ENCODE results near the gene ATP1B3. TPM values are rescaled to one million over a fixed set of nuclear protein-coding genes. Genes with fewer than 3 reads are reported as not detected.

ATP1B3 gene
- polyA plus RNA-seq, 1 of the 3 experiments (the other 2 are of a cell fraction), result 86.3 TPM

- no peak for TF ChIP-seq ZBTB33 (IDR thresholded peaks at IDR 0.05; ENCODE audit: borderline replicate concordance, low read depth)
- no peak for TF ChIP-seq FOXM1 (IDR thresholded peaks at IDR 0.05; ENCODE audit: low read depth)
- TF ChIP-seq RXRA (IDR thresholded peaks at IDR 0.05; ENCODE audit: borderline replicate concordance, low read depth), result no peak
- no peak for TF ChIP-seq JUND (IDR thresholded peaks at IDR 0.05)
- no peak for TF ChIP-seq NRF1 (IDR thresholded peaks at IDR 0.05; ENCODE audit: low read depth, low read length)
Observed at GRCh38 chr3:141834292-141834691, 42.2 kb upstream of the ATP1B3 start (continued).

- no peaks in the 10 kb centered on the region for H3K9me3 ChIP-seq
- peaks cover 0 to 3% of the 10 kb centered on the region in 2 experiments; a peak in 1 of 4 replicates for H3K4me1 ChIP-seq (ENCODE audit: control insufficient read depth in 1 of 2, insufficient read depth in 2 of 2, low read depth in 1 of 2, low read length in 1 of 2)
- H3K4me3 ChIP-seq (ENCODE audit: low read depth in 2 of 2, low read length in 1 of 2), result no peak overlapping the region
- DNase-seq, result no peak
- H3K36me3 ChIP-seq (replicated peaks in 1 of 2; ENCODE audit: control insufficient read depth in 1 of 2, insufficient read depth in 2 of 2, low read length in 1 of 2), result no peaks in the 10 kb centered on the region
- TF ChIP-seq NRF1 (IDR thresholded peaks at IDR 0.05; ENCODE audit: low read depth, low read length) (no peak), RFX5 (IDR thresholded peaks at IDR 0.05; ENCODE audit: low read length) (no peak)
- ChIA-PET POLR2A (no interaction called here), CTCF (interaction anchor here (0.6 kb wide), 1 partner anchor 39 kb away, joined by 3 read pairs; no protein-coding TSS in a partner anchor)
- H3K27me3 ChIP-seq (ENCODE audit: insufficient read depth), result no peaks in the 10 kb centered on the region
- no peak overlapping the region for H3K9ac ChIP-seq
- H3K79me2 ChIP-seq (ENCODE audit: insufficient read depth), result no peaks in the 10 kb centered on the region
- H4K20me1 ChIP-seq (ENCODE audit: insufficient read depth), result no peaks in the 10 kb centered on the region
- no peak overlapping the region for H3K4me2 ChIP-seq
- peaks cover 2% of the 10 kb centered on the region for H3F3A ChIP-seq (replicated peaks; ENCODE audit: insufficient read depth)
- 81% methylated on average over 15 of the region's 15 CpGs for WGBS (ENCODE audit: low lambda C conversion rate)
- H3K27ac ChIP-seq (ENCODE audit: low read depth in 2 of 2, low read length in 1 of 2), result no peak overlapping the region
- no peaks in the 10 kb centered on the region for H3K9me2 ChIP-seq
- H2AFZ ChIP-seq (ENCODE audit: low read depth), result no peak overlapping the region
Observed at GRCh38 chr3:141835557-141836229, 40.8 kb upstream of the ATP1B3 start.

- Histone ChIP-seq H4K20me1 (ENCODE audit: insufficient read depth) (no peaks in the 10 kb centered on the region), H3K27me3 (ENCODE audit: insufficient read depth) (no peaks in the 10 kb centered on the region), H3K4me1 (ENCODE audit: control insufficient read depth in 1 of 2, insufficient read depth in 2 of 2, low read depth in 1 of 2, low read length in 1 of 2) (no peaks in the 10 kb centered on the region), H3F3A (replicated peaks; ENCODE audit: insufficient read depth) (peaks cover 5% of the 10 kb centered on the region), H3K36me3 (replicated peaks in 1 of 2; ENCODE audit: control insufficient read depth in 1 of 2, insufficient read depth in 2 of 2, low read length in 1 of 2) (no peaks in the 10 kb centered on the region), H3K9ac (no peak overlapping the region), H3K9me3 (no peaks in the 10 kb centered on the region), H3K4me3 (ENCODE audit: low read depth in 2 of 2, low read length in 1 of 2) (no peak overlapping the region), H3K9me2 (no peaks in the 10 kb centered on the region), H3K27ac (ENCODE audit: low read depth in 2 of 2, low read length in 1 of 2) (no peak overlapping the region), H3K79me2 (ENCODE audit: insufficient read depth) (no peaks in the 10 kb centered on the region), H3K4me2 (no peak overlapping the region), H2AFZ (ENCODE audit: low read depth) (no peak overlapping the region)
- ChIA-PET POLR2A (no interaction called here), CTCF (interaction anchor here (1.5 kb wide), 1 partner anchor 36 kb away, joined by 3 read pairs; no protein-coding TSS in a partner anchor)
- TF ChIP-seq NFIC (IDR thresholded peaks at IDR 0.05; ENCODE audit: borderline replicate concordance) (no peak), SIN3A (IDR thresholded peaks at IDR 0.05; ENCODE audit: borderline replicate concordance, low read depth, low read length) (no peak), MAX (IDR thresholded peaks at IDR 0.05; ENCODE audit: low read depth) (no peak), USF1 (IDR thresholded peaks at IDR 0.05; ENCODE audit: borderline replicate concordance, low read depth) (no peak), TEAD4 (IDR thresholded peaks at IDR 0.05; ENCODE audit: borderline replicate concordance, insufficient read depth) (no peak), GATA2 (CRISPR knock-in tag; IDR thresholded peaks at IDR 0.05) (no peak), GABPA (IDR thresholded peaks at IDR 0.05; ENCODE audit: low read depth) (no peak), MXI1 (IDR thresholded peaks at IDR 0.05; ENCODE audit: low read depth, low read length) (no peak), USF2 (IDR thresholded peaks at IDR 0.05; ENCODE audit: borderline replicate concordance, low read depth, low read length) (no peak), RFX5 (IDR thresholded peaks at IDR 0.05; ENCODE audit: low read length) (no peak), POLR2AphosphoS5 (IDR thresholded peaks at IDR 0.05; ENCODE audit: low read depth, low read length) (no peak)
- no peak for DNase-seq
Observed at GRCh38 chr3:141839389-141839788, 37.1 kb upstream of the ATP1B3 start.

All from SK-N-SH (cell line).